ENCODE data around the gene TMBIM1. TPM values are rescaled to one million over a fixed set of nuclear protein-coding genes. Genes with fewer than 3 reads are reported as not detected.

Gene TMBIM1
- total and polyA plus RNA-seq, 2 donors (not counting 3 experiments of a cell fraction or from before 2014, with no cell fraction given) = 141 to 229 TPM

DNA sequence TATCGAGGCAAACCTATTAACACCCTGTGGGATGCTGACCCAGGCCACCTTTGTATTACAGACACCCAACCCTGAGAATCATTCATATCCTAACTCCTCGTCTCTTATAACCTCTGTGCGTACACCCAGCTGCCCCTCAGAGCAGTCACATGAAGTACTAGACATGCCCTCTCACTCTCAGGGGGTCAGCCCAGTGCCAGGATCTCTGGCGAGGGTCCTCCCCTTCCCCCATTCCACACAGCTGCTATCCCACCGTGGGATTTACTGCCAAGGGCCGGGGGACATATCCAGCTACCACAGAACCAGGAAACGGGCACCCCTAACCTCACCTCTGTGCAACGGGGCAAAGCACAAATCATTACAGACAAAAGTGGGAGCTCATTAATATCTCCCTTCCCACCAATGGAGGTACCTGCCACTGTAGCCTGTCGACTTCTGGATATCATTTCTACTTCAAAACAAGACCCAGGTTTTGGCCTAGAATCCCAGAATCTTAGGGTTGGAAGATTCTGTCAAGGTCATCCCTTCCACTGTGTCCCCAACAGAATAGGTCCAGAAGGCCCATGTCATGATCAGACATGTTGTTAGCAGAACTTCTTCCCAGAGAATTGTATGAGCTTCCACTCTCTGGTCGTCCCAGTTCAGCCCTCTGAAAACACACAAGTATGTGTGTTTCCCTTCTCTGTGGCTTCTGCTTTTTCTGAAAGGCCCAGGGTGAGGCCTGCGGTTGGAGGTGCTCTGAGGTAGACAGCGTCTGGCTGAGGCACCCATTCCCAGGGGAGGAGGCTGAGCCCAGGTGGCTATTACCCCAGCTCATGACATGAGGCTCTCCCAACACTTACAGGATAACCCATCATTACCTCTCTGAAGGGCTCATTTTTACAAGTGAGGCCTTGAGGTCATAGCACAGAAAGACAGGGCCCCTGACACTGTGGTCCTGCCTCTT is 1.7 kb downstream of the TMBIM1 start:
- FAIRE-seq (no peak), DNase-seq (ENCODE audit: low read depth, low spot score) (no peak)
- H3K9ac ChIP-seq (replicated peaks; ENCODE audit: extremely low read depth, insufficient read depth, low read length) = peak overlapping the region; percentile 77
- POLR2A ChIA-PET = interaction anchor here (0.8 kb wide), 1 partner anchor 8 kb away, joined by 4 read pairs; no protein-coding TSS in a partner anchor
- H3K4me1 ChIP-seq (ENCODE audit: control insufficient read depth, extremely low read depth, insufficient read depth, low read length) = peaks cover 77% of the 10 kb centered on the region
- H3K9me1 ChIP-seq (replicated peaks; ENCODE audit: control insufficient read depth, extremely low read depth, insufficient read depth, low read length) = no peaks in the 10 kb centered on the region
- dilution Hi-C loops (cut with MboI; ENCODE audit: extremely low pct_ligation_motif_present, low sequenced_read_pairs) (no loop called here), intact Hi-C loops (cut with micrococcal nuclease) (no loop called here)
- H2AFZ ChIP-seq (ENCODE audit: low read depth, low read length) = no peak overlapping the region
- H3K9me3 ChIP-seq (replicated peaks; ENCODE audit: control insufficient read depth, insufficient read depth, low read length) = no peaks in the 10 kb centered on the region
- CTCF ChIA-PET = interaction anchor here (0.8 to 3.5 kb wide), 6 partner anchors 11 to 105 kb away, joined by 3 to 51 read pairs (median 10); partner anchors contain the start of genes AAMP, CATIP and PNKD
- H3K79me2 ChIP-seq (ENCODE audit: control insufficient read depth, insufficient read depth, low read length) = peaks cover 52% of the 10 kb centered on the region
- H3K27ac ChIP-seq (ENCODE audit: insufficient read depth, low read depth, low read length) = peak overlapping the region; percentile 63
- TF ChIP-seq, protein P1, sequence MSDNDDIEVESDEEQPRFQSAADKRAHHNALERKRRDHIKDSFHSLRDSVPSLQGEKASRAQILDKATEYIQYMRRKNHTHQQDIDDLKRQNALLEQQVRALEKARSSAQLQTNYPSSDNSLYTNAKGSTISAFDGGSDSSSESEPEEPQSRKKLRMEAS (IDR thresholded peaks at IDR 0.05; ENCODE audit: insufficient read depth, insufficient read length) = no peak
- no peak for TF ChIP-seq FOS (IDR thresholded peaks at IDR 0.05; ENCODE audit: borderline replicate concordance, insufficient read depth, low read length)
- no peak for TF ChIP-seq POLR2AphosphoS5 (IDR thresholded peaks at IDR 0.05; ENCODE audit: insufficient read depth, low read depth, low read length)
- TF ChIP-seq EZH2 (IDR thresholded peaks at IDR 0.05; ENCODE audit: borderline replicate concordance, low read depth, low read length, severe bottlenecking) = no peak
- H3K4me3 ChIP-seq (replicated peaks in 1 of 3; ENCODE audit: insufficient read depth in 1 of 3, low read depth in 1 of 3, low read length in 3 of 3) = peak overlapping the region; percentile 69 to 79 (median 74)
- no TSS peak for BruUV-seq (replicated peaks)
- peak overlapping the region; percentile 84 for H3K4me2 ChIP-seq (ENCODE audit: insufficient read depth, low read length)
- H3K36me3 ChIP-seq (ENCODE audit: control insufficient read depth in 2 of 2, extremely low read depth in 1 of 2, insufficient read depth in 2 of 2, low read length in 2 of 2) = no peaks in the 10 kb centered on the region
- H4K20me1 ChIP-seq (replicated peaks; ENCODE audit: control insufficient read depth, extremely low read depth, insufficient read depth, low read length) = no peaks in the 10 kb centered on the region
- H3K27me3 ChIP-seq (ENCODE audit: control insufficient read depth in 2 of 2, insufficient read depth in 2 of 2, low read length in 2 of 2) = no peaks in the 10 kb centered on the region
